Vagina (tissue), 2 donors: ENCODE data around the gene LYRM1.

Source experiments
- POLR2A ChIP-seq, 2 donors: fragments of 450-650 bp; IDR thresholded peaks; one replicate each; pipeline ENCODE4 v1.6.1; 2017; ENCODE audit warnings: antibody characterized with exemption in 2 of 2, mild to moderate bottlenecking in 2 of 2, moderate library complexity in 2 of 2
- TF ChIP-seq, protein P1 (sequence below), 3 experiments: fragments of 450-650 bp in 2 of 3; fragments of 200-600 bp in 1 of 3; sonication (generic) in 1 of 3; IDR thresholded peaks; one replicate each; pipeline ENCODE4 v1.5.1; 2017 to 2019; ENCODE audit warnings: antibody characterized with exemption in 3 of 3, mild to moderate bottlenecking in 2 of 3, moderate library complexity in 2 of 3

DNA sequence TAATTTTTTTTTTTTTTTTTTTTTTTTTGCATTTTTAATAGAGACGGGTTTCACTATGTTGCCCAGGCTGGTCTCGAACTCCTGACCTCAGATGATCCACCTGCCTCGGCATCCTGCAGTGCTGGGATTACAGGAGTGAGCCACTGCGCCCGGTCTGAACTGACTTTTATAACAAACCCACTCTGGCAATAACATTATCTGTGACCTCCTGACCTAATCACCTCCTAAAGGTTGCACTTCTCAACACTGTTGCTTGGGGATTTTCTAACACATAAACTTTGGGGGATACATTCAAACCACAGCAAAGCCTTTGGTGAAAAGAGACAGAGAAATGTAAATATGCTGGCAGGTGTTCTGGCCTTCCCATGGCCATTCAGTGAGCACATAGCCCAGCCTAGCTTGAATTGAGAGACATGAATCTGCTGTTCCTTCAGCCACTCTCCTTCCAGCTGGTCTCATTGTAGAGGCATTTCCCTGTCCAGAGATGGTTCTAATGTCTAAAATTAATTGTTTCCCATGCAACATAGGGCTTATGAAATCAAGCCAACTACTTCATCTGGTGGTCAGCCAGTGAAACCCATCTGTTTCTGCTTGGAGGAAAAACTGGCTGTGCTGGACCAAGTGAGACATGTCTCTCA is 28.3 kb downstream of the LYRM1 start:
- TF ChIP-seq, protein P1, sequence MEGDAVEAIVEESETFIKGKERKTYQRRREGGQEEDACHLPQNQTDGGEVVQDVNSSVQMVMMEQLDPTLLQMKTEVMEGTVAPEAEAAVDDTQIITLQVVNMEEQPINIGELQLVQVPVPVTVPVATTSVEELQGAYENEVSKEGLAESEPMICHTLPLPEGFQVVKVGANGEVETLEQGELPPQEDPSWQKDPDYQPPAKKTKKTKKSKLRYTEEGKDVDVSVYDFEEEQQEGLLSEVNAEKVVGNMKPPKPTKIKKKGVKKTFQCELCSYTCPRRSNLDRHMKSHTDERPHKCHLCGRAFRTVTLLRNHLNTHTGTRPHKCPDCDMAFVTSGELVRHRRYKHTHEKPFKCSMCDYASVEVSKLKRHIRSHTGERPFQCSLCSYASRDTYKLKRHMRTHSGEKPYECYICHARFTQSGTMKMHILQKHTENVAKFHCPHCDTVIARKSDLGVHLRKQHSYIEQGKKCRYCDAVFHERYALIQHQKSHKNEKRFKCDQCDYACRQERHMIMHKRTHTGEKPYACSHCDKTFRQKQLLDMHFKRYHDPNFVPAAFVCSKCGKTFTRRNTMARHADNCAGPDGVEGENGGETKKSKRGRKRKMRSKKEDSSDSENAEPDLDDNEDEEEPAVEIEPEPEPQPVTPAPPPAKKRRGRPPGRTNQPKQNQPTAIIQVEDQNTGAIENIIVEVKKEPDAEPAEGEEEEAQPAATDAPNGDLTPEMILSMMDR (IDR thresholded peaks at IDR 0.05), result no peak
- TF ChIP-seq POLR2A (IDR thresholded peaks at IDR 0.05), result no peak
